K562 (cell line): ENCODE results near the gene GSS. TPM values are rescaled to one million over a fixed set of nuclear protein-coding genes. Genes with fewer than 3 reads are reported as not detected.
A peak's percentile ranks its signal among the peaks of the same experiment; 100 is the strongest.

Experiments
- CHD7 ChIP-seq: fragments of 200-600 bp; sonication (generic); IDR thresholded peaks from one replicate; pipeline ENCODE4 v1.6.1; 2012; ENCODE audit warnings: mild to moderate bottlenecking, low read depth, low read length, inconsistent platforms
- ETV5 ChIP-seq: sonication (generic); formaldehyde crosslinking; IDR thresholded peaks from 2 replicates; pipeline ENCODE4 v1.4.0; 2020; ENCODE audit warnings: low read depth, mild to moderate bottlenecking, missing genetic modification reagents
- NCOA1 ChIP-seq: fragments of 450-650 bp; IDR thresholded peaks from 2 replicates; pipeline ENCODE4 v1.6.1; 2016; ENCODE audit warnings: low read depth
- SFPQ ChIP-seq: fragments of 200-400 bp; formaldehyde crosslinking; IDR thresholded peaks from 2 replicates; pipeline ENCODE4 v1.6.1; 2017; ENCODE audit warnings: mild to moderate bottlenecking, low read depth, low read length, moderate library complexity
- ZC3H8 ChIP-seq: fragments of 450-650 bp; IDR thresholded peaks from 2 replicates; pipeline ENCODE4 v1.6.1; 2017
- ZNF263 ChIP-seq: sonication (generic); formaldehyde crosslinking; IDR thresholded peaks from 2 replicates; pipeline ENCODE4 v1.8.0; 2022; ENCODE audit warnings: mild to moderate bottlenecking, missing genetic modification reagents, borderline replicate concordance
- ZNF639 ChIP-seq, 2 experiments: fragments of 200-800 bp in 1 of 2; sonication (Bioruptor generic) in 1 of 2; sonication (generic) in 1 of 2; formaldehyde crosslinking in 1 of 2; IDR thresholded peaks in 1 of 2; conservative IDR thresholded peaks in 1 of 2; 2 replicates each; pipeline versions ENCODE4 v1.5.0 to v1.6.1; 2016 to 2020; ENCODE audit warnings: missing compliant biosample characterization in 1 of 2, missing genetic modification characterization in 1 of 2, missing genetic modification reagents in 1 of 2
- polyA plus RNA-seq, 8 experiments: library from polyadenylated mRNA; depleted of rRNA in 4 of 8; stranded (reverse) in 5 of 8; unstranded in 3 of 8; fragments of >200 nt; fragmentation: Nextera tagmentation in 2 of 8; fragmentation: Illumina TruSeq in 1 of 8; extraction: Ambion mirVana in 2 of 8; extraction: Trizol in 1 of 8; gene quantifications; 2 replicates each; pipeline versions ENCODE4 v1.2.1 to v1.2.3, GENCODE V29; 2011 to 2014; ENCODE audit warnings: inconsistent platforms in 1 of 8, missing spikeins in 1 of 8
- total RNA-seq, 7 experiments: library from RNA; depleted of rRNA in 6 of 7; stranded (reverse); fragments of >200 nt in 6 of 7; fragmentation: Illumina TruSeq in 2 of 7; extraction: Trizol in 2 of 7; gene quantifications; 2 replicates each; pipeline versions ENCODE4 v1.2.1 to v1.2.3, GENCODE V29; 2011 to 2021; ENCODE audit warnings: low replicate concordance in 1 of 7
- TF ChIP-seq, protein P1 (sequence below): fragments of 250-450 bp; sonication (Bioruptor Pico); IDR thresholded peaks from 2 replicates; pipeline ENCODE4 v1.8.0; 2021; ENCODE audit warnings: mild to moderate bottlenecking, moderate library complexity

GSS gene
- total and polyA plus RNA-seq, 9 of the 15 experiments (the other 6 are each of a cell fraction or from before 2014, with no cell fraction given): 18.4 to 165 (median 89.4) TPM

DNA sequence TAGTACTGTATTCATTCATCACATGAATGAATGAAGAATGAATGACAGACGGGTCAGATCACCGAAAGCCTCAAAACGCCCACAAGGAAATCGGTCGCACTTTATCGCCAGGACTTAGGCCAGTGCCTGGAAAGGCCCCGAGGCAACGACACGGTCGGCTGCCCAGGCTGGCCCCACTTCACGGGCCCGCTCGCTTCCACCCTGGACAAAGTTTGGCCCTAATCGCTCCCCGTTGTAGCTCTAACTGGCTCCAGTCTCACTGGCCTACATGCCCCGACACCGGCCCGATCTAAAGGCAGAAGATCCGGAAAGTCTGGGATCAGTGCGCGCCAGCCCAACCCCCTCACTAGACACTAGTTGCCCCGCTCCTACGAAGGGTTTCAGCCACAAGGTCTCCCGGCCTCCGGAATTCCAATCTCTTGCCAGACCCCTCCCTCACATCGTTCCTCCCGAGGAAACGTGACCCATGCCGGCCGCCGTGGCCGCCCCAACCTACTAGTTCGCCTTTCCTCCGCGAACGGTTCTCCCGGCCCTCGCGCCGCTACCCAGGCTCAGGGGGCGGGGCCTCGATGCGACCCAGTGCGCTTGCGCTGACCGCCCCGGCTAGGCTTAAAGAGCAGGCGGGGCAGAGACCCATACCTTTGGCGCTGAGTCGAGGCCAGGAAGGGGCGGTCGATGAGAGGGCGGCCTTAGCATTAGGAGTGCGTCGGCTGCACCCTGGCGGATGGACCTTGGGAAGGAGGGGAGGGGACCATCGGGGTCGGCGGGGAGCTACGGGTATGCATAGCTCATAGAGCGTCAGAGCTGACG lies at the start of gene GSS, which contains the start of gene MYH7B (continued):
- TF ChIP-seq ETV5 (CRISPR knock-in tag) (no peak), SFPQ (no peak), ZNF263 (CRISPR knock-in tag) (peak; percentile 55; the same call in 1 of the 2 replicates), ZNF639 (CRISPR knock-in tag; conservative IDR thresholded peaks at IDR 0.05 in 1 of 2, IDR thresholded peaks at IDR 0.05 in 1 of 2) (0 out of 4 replicates have a peak, but pooled peaks of 1 of the 2 experiments have one; percentile 32), NCOA1 (peak; percentile 55; the same call in 1 of the 2 replicates), ZC3H8 (no peak), CHD7 (no peak)
- TF ChIP-seq, protein P1, sequence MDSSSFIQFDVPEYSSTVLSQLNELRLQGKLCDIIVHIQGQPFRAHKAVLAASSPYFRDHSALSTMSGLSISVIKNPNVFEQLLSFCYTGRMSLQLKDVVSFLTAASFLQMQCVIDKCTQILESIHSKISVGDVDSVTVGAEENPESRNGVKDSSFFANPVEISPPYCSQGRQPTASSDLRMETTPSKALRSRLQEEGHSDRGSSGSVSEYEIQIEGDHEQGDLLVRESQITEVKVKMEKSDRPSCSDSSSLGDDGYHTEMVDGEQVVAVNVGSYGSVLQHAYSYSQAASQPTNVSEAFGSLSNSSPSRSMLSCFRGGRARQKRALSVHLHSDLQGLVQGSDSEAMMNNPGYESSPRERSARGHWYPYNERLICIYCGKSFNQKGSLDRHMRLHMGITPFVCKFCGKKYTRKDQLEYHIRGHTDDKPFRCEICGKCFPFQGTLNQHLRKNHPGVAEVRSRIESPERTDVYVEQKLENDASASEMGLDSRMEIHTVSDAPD (CRISPR knock-in tag): no peak
